HG02885 (cell line): ENCODE data around the gene ZNF436.
"Not testable (repeated sequence)": the region's sequence is repeated elsewhere in the genome, so short reads cannot be mapped to it uniquely, and the experiment has no call there.

Source experiments
- ATAC-seq: cut with Tn5 transposase; IDR thresholded peaks from one replicate; pipeline ENCODE4 v1.9.1; 2021; ENCODE audit warnings: mild to moderate bottlenecking; ENCODE audit not compliant: unreplicated experiment, poor library complexity

Gene ZNF436

GRCh38 chr1:23393706-23394105 is 24.1 kb upstream of the ZNF436 start:
- ATAC-seq, result no peak

GRCh38 chr1:23392125-23392855 is 22.7 kb upstream of the ZNF436 start:
- ATAC-seq, result no peak

- ATAC-seq, result no peak
Observed at GRCh38 chr1:23389837-23390321, 20.2 kb upstream of the ZNF436 start.

GRCh38 chr1:23387494-23387893 is 17.9 kb upstream of the ZNF436 start:
- ATAC-seq, result no peak

- no peak for ATAC-seq
Observed at GRCh38 chr1:23385119-23385621, 15.5 kb upstream of the ZNF436 start.

GRCh38 chr1:23384312-23385058 is 14.8 kb upstream of the ZNF436 start:
- no peak for ATAC-seq

GRCh38 chr1:23383577-23384311 is 14.1 kb upstream of the ZNF436 start:
- ATAC-seq, result no peak

- no peak for ATAC-seq
Observed at GRCh38 chr1:23381233-23381885, 11.7 kb upstream of the ZNF436 start.

GRCh38 chr1:23380719-23381118 is 11.1 kb upstream of the ZNF436 start:
- no peak for ATAC-seq

GRCh38 chr1:23380236-23380635 is 10.6 kb upstream of the ZNF436 start:
- not testable (repeated sequence) for ATAC-seq

- ATAC-seq, result no peak
Observed at GRCh38 chr1:23376890-23377811, 7.5 kb upstream of the ZNF436 start.

- not testable (repeated sequence) for ATAC-seq
Observed at GRCh38 chr1:23374079-23374735, 4.6 kb upstream of the ZNF436 start.

- no peak for ATAC-seq
Observed at GRCh38 chr1:23371987-23372880, 2.6 kb upstream of the ZNF436 start.

GRCh38 chr1:23370709-23371584 is 1.3 kb upstream of the ZNF436 start:
- no peak for ATAC-seq

GRCh38 chr1:23370330-23370708 is 683 bp upstream of the ZNF436 start:
- ATAC-seq, result no peak

- ATAC-seq, result peak; percentile 68
Observed at GRCh38 chr1:23368562-23369334, 888 bp downstream of the ZNF436 start.
